HFFc6 (cell line): ENCODE measurements around the gene AXIN1. TPM values are rescaled to one million over a fixed set of nuclear protein-coding genes. Genes with fewer than 3 reads are reported as not detected.

ENCODE experiments used
- DNase-seq: peaks from one replicate; pipeline ENCODE4 v3.0.0-alpha.2; 2018
- H3K27ac Mint-ChIP-seq: 2 replicates; pipeline ENCODE4 v1.8.0; 2020; ENCODE audit warnings: mild to moderate bottlenecking, mixed read lengths
- H3K27me3 Mint-ChIP-seq: 2 replicates; pipeline ENCODE4 v1.8.0; 2021; ENCODE audit warnings: mild to moderate bottlenecking, moderate library complexity, mixed read lengths; ENCODE audit not compliant: insufficient read depth
- H3K36me3 Mint-ChIP-seq: 2 replicates; pipeline ENCODE4 v1.8.0; 2021; ENCODE audit warnings: low read depth, mixed read lengths
- H3K4me1 Mint-ChIP-seq: 2 replicates; pipeline ENCODE4 v1.8.0; 2020; ENCODE audit warnings: low read depth, mixed read lengths
- H3K4me3 Mint-ChIP-seq: 2 replicates; pipeline ENCODE4 v1.8.0; 2020; ENCODE audit warnings: mild to moderate bottlenecking, moderate library complexity, mixed read lengths
- H3K9me3 Mint-ChIP-seq: 2 replicates; pipeline ENCODE4 v1.8.0; 2020; ENCODE audit warnings: mild to moderate bottlenecking, mixed read lengths
- total RNA-seq, 6 experiments: library from RNA; stranded (reverse); fragmentation: NEBNext Ultra II Directional; extraction: Animal tissue kit (Norgen Biotek cat#: 25700); gene quantifications; 2 replicates in 1 of 6; 3 replicates in 5 of 6; pipeline ENCODE4 v1.2.3, GENCODE V29; 2021
- TF ChIP-seq, protein P1 (sequence below): fragments of 200-600 bp; sonication (generic); IDR thresholded peaks from 2 replicates; pipeline ENCODE4 v1.5.0; 2021; ENCODE audit warnings: antibody characterized with exemption, mild to moderate bottlenecking

The AXIN1 gene
- total RNA-seq, 6 experiments from 2014 or later, result 13.6 to 16.7 (median 14.7) TPM

DNA sequence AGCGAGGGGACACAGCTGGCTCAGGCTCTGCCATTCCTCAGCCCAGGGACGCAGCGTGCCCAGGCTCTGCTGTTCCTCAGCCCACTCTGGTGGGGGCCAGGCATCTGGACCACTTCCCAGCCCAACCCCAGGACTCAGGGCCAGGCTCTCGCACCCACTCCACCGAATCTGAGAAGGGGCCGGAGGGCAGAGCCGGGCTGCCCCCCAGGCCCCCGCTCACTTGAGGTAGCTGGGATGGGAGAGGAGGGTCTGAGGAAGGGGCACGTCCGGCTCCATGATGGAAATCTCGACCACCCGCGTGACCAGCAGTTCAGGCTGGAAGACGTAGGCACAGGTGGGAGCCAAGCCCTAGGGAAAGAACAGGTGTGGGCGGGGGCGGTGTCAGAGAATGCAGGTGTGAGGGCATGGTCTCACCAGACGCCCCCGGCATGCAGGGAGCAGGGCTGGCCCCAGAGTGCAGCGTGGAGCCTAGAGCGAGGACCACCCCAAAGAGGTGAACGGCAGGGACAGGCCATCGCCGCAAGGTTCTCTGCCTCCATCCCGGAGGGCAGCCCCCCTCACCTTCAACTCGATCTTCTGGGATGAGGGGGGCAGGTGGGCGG is 24.4 kb upstream of the AXIN1 start:
- Mint-ChIP-seq H3K27me3 (no peaks in the 10 kb centered on the region; the same call in 1 of the 2 replicates), H3K4me3 (no peak overlapping the region), H3K36me3 (no peaks in the 10 kb centered on the region), H3K4me1 (no peaks in the 10 kb centered on the region), H3K9me3 (no peaks in the 10 kb centered on the region), H3K27ac (no peak overlapping the region)
- no peak for DNase-seq
- TF ChIP-seq, protein P1, sequence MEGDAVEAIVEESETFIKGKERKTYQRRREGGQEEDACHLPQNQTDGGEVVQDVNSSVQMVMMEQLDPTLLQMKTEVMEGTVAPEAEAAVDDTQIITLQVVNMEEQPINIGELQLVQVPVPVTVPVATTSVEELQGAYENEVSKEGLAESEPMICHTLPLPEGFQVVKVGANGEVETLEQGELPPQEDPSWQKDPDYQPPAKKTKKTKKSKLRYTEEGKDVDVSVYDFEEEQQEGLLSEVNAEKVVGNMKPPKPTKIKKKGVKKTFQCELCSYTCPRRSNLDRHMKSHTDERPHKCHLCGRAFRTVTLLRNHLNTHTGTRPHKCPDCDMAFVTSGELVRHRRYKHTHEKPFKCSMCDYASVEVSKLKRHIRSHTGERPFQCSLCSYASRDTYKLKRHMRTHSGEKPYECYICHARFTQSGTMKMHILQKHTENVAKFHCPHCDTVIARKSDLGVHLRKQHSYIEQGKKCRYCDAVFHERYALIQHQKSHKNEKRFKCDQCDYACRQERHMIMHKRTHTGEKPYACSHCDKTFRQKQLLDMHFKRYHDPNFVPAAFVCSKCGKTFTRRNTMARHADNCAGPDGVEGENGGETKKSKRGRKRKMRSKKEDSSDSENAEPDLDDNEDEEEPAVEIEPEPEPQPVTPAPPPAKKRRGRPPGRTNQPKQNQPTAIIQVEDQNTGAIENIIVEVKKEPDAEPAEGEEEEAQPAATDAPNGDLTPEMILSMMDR, result no peak

DNA sequence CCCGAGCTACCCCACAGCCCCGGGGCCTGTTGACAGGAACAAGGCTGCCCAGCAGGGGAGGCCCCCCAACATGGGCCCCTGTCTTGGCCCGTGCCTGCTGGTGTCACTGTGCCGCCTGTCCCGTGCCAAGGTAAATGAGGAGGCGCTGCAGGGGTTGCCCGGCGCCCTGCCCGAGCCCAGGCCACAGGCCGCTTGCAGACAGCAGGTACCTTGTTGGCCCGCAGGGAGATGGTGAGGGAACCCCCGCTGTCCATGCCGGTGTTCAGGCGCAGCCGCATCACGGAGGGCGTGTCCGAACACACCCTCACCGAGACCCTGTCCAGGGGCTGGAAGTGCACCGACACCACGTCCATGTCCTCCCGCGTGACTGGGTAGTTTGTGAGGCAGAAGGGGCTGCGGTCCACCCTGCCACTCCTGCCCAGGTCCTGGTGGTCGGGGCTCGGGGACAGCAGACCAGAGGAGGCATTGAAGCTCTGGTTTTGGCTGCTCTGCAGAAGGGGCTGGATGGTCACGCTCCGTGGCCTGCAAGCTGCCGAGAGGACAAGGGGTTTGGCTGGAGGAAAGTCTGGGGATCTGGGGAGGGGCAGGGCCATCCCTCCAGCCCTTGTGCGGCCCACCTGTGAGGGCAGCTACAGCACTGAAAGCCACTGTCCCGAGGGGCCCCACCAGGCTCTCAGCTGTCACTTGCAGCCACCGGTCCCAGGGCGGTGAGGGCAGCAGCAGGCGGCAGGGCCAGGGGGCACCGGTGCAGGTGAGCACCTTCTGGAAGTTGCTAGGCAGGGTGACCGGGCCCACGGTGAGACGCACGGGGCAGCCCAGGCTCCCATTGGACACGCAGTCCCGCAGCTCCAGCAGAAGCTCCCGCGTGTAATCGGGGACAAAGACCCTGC is 23.6 kb upstream of the AXIN1 start:
- Mint-ChIP-seq H3K9me3 (no peaks in the 10 kb centered on the region), H3K4me1 (no peaks in the 10 kb centered on the region), H3K36me3 (no peaks in the 10 kb centered on the region), H3K27me3 (no peaks in the 10 kb centered on the region; the same call in 1 of the 2 replicates), H3K4me3 (no peak overlapping the region), H3K27ac (no peak overlapping the region)
- no peak for DNase-seq
- TF ChIP-seq, protein P1, result no peak

DNA sequence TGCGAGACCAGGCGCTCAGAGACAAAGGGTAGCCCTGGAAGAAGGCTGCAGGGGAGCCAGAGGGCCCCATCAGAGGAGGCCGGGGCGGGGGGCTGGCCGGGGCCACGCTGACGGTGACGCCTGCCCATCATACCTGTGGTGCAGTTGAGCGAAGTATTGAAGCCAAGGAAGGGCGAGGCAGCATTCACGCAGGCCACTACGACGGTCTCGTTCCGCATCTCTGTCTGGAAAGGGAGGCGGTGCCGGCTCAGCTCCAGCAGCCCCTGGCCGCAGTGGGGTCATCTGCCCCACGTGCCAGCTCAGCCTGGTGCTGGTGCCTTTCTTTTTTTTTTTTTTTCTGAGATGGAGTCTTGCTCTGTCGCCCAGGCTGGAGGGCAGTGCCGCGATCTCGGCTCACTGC is 22.7 kb upstream of the AXIN1 start:
- no peaks in the 10 kb centered on the region for H3K9me3 Mint-ChIP-seq
- no peaks in the 10 kb centered on the region for H3K36me3 Mint-ChIP-seq
- peaks cover 6% of the 10 kb centered on the region for H3K4me1 Mint-ChIP-seq
- DNase-seq, result no peak
- H3K27me3 Mint-ChIP-seq, result peaks cover 1% of the 10 kb centered on the region; the same call in 1 of the 2 replicates
- H3K4me3 Mint-ChIP-seq, result no peak overlapping the region
- no peak overlapping the region for H3K27ac Mint-ChIP-seq
- TF ChIP-seq, protein P1, result no peak

DNA sequence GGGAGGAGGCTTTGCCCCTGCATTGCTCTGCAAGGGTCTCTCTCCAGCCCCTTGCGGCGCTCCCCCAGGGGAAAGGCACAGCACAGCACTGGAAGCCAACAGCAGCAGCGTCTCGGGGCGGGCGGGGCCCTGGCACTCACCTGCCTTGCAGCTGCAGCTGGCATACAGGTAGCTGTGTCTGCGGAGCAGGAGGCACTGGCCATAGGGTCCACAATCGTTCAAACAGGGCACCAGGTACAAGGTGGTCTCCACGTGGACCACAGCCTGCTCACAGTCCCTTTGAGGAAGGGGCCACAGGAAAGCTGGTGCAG is 22.0 kb upstream of the AXIN1 start:
- peaks cover 11% of the 10 kb centered on the region for H3K4me1 Mint-ChIP-seq
- H3K9me3 Mint-ChIP-seq, result no peaks in the 10 kb centered on the region
- H3K27ac Mint-ChIP-seq, result no peak overlapping the region
- TF ChIP-seq, protein P1, result no peak
- DNase-seq, result no peak
- peaks cover 3% of the 10 kb centered on the region; the same call in 1 of the 2 replicates for H3K27me3 Mint-ChIP-seq
- H3K4me3 Mint-ChIP-seq, result no peak overlapping the region
- H3K36me3 Mint-ChIP-seq, result no peaks in the 10 kb centered on the region

DNA sequence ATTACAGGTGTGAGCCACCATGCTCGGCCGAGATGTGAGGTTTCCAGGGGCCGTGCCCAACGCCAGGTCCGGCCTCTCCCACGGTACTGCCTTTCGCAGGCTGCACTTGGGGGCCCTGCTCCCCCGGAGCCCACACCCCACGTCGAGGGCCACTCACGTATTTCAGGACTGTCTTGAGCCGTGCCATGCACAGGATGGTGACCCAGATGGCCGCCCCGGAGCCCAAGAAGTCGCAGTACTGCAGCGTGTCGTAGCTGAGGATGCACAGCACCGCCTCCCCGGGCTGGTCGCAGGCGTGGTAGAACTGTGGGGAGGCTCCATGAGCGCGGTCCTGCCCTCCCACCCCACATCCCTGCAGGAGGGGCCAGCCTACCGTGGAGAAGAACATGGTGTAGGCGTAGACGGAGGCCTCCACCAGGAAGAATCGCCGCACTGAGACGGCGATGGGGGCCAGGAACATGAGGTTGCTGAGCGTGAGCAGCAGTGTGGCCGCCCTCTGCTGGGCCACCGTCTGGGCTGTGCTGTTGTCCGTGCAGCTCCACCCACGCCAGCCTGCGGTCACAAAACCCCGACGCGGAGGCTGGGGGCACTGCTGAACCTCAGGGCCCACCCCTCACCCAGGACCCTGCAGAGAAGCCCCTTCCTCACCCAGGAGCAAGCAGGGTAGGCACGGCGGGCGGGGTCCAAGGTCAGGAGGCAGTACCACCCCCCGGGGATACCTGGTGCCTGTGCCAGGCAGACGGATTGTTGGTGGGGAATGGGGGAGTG is 21.5 kb upstream of the AXIN1 start:
- no peak for DNase-seq
- Mint-ChIP-seq H3K4me1 (peaks cover 14% of the 10 kb centered on the region), H3K9me3 (no peaks in the 10 kb centered on the region), H3K27me3 (peaks cover 3% of the 10 kb centered on the region; the same call in 1 of the 2 replicates), H3K4me3 (no peak overlapping the region), H3K27ac (no peak overlapping the region), H3K36me3 (no peaks in the 10 kb centered on the region)
- TF ChIP-seq, protein P1, result no peak
